Mucosa of descending colon (tissue), 3 donors: ENCODE measurements around the gene MYOM3. TPM values are rescaled to one million over a fixed set of nuclear protein-coding genes. Genes with fewer than 3 reads are reported as not detected.

ENCODE experiments used
- ATAC-seq: fragments of 200-7000 bp; cut with Tn5 transposase; one replicate; pipeline ENCODE4 v1.9.1; 2020; ENCODE audit warnings: mild to moderate bottlenecking, moderate library complexity
- DNase-seq, 3 donors: peaks; one replicate each; pipeline ENCODE4 v3.0.0-alpha.2; 2020
- H3K36me3 ChIP-seq: fragments of 200-600 bp; one replicate; pipeline ENCODE4 v1.8.0; 2021; ENCODE audit warnings: low read depth, mild to moderate bottlenecking
- H3K4me1 ChIP-seq: fragments of 200-600 bp; one replicate; pipeline ENCODE4 v1.8.0; 2021; ENCODE audit warnings: low read depth, mild to moderate bottlenecking
- H3K4me3 ChIP-seq: fragments of 200-600 bp; one replicate; pipeline ENCODE4 v1.8.0; 2021; ENCODE audit warnings: mild to moderate bottlenecking
- H3K9me3 ChIP-seq: fragments of 200-600 bp; one replicate; pipeline ENCODE4 v1.8.0; 2021; ENCODE audit warnings: mild to moderate bottlenecking
- intact Hi-C, 2 donors: fragments of 100-400 bp; cut with DNase I in 1 of 2; cut with micrococcal nuclease in 1 of 2; formaldehyde crosslinking; loops; one replicate each; pipeline versions ENCODE4 v1.11.0 to v1.11.1; 2022; cut with DNase I, micrococcal nuclease
- total RNA-seq, 3 donors: library from RNA; stranded (reverse); fragmentation: NEBNext Ultra II Directional in 2 of 3; extraction: Animal tissue kit (Norgen Biotek cat#: 25700) in 2 of 3; gene quantifications; one replicate each; pipeline versions ENCODE4 v1.2.1 to v1.2.4, GENCODE V29; 2021 to 2023
- TF ChIP-seq, protein P1 (sequence below): fragments of 200-600 bp; IDR thresholded peaks from one replicate; pipeline ENCODE4 v1.8.0; 2022; ENCODE audit warnings: antibody characterized with exemption, mild to moderate bottlenecking
- donor health status: DM: no; HTN: no; CAD: no; lungs with moderate emphysema.
- donor health status: DM: no; HTN: no; CAD: no.
- donor health status: DM: no; HTN: yes; CAD: no.

Gene MYOM3
- total RNA-seq, 3 donors from 2014 or later: 2.6 to 3.4 (median 2.7) TPM

GRCh38 chr1:24101796-24102586, 9.9 kb downstream of the MYOM3 start:
- H3K4me1 ChIP-seq: no peaks in the 10 kb centered on the region
- no peaks in the 10 kb centered on the region for H3K9me3 ChIP-seq
- intact Hi-C loops: no loop called here
- TF ChIP-seq, protein P1, sequence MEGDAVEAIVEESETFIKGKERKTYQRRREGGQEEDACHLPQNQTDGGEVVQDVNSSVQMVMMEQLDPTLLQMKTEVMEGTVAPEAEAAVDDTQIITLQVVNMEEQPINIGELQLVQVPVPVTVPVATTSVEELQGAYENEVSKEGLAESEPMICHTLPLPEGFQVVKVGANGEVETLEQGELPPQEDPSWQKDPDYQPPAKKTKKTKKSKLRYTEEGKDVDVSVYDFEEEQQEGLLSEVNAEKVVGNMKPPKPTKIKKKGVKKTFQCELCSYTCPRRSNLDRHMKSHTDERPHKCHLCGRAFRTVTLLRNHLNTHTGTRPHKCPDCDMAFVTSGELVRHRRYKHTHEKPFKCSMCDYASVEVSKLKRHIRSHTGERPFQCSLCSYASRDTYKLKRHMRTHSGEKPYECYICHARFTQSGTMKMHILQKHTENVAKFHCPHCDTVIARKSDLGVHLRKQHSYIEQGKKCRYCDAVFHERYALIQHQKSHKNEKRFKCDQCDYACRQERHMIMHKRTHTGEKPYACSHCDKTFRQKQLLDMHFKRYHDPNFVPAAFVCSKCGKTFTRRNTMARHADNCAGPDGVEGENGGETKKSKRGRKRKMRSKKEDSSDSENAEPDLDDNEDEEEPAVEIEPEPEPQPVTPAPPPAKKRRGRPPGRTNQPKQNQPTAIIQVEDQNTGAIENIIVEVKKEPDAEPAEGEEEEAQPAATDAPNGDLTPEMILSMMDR: no peak
- H3K36me3 ChIP-seq: no peaks in the 10 kb centered on the region
- DNase-seq (no peak), ATAC-seq (peak; percentile 75)
- H3K4me3 ChIP-seq: no peak overlapping the region

DNA sequence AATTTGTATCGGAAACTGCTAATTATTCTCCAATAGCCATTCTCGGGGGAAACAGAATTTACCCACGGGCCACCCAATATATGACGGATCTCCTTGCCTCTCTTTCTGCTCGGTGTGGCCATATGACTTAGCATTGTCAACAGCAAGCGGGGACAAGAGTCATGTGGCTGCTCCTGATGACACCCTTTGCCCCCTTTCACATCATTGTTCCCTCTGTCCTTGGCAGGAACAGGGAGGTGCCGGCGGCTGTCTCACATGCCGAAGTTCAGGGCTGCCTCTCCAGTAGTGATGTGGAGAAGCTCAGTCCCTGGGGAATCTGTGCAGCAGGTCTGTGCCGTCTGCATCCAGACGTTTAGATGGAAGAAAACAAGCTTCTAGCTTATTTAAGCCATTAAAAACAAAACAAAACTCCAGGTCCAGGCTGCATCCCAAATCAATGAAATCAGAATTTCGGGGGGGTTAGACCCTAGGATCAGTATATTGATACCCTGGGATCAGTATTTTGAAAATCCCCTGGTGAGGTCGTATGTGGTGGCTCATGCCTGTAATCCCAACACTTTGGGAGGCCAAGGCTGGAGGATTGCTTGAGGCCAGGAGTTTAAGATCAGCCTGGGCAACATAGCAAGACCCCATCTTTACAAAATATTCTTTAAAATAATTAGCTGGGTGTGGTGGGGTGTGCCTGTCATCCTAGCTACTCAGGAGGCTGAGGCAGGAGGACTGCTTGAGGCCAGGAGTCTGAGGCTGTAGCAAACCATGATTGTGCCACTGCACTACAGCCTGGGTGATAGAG, 10.8 kb downstream of the MYOM3 start:
- intact Hi-C loops: no loop called here
- no peaks in the 10 kb centered on the region for H3K4me1 ChIP-seq
- DNase-seq: no peak
- no peaks in the 10 kb centered on the region for H3K9me3 ChIP-seq
- TF ChIP-seq, protein P1: no peak
- peak; percentile 39 for ATAC-seq
- H3K4me3 ChIP-seq: no peak overlapping the region
- no peaks in the 10 kb centered on the region for H3K36me3 ChIP-seq

- ATAC-seq: no peak
- TF ChIP-seq, protein P1: no peak
Observed at GRCh38 chr1:24098943-24099638, 12.8 kb downstream of the MYOM3 start.

DNA sequence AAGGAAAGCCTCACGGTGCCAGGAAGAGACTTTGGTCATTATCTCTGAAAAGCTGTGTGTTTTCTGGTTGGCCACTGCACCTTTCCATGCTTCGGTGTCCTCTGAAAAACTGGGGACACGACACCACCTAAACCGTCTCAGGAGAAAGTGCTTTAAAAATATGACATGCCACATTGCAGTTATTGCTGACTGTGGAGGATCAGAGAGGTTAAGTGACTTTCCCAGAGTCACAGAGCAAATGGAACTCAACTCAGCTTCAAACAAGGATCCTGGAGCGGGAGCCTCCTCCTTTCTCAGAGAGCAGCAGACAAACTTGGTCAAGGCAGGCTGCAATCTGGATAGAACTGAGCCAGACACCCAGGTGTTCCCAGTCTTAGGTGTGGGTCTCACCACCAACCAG, 13.8 kb downstream of the MYOM3 start:
- intact Hi-C loops: no loop called here
- no peak overlapping the region for H3K4me3 ChIP-seq
- DNase-seq: no peak
- no peaks in the 10 kb centered on the region for H3K36me3 ChIP-seq
- ATAC-seq: no peak
- no peaks in the 10 kb centered on the region for H3K4me1 ChIP-seq
- no peaks in the 10 kb centered on the region for H3K9me3 ChIP-seq
- TF ChIP-seq, protein P1: no peak

More at GRCh38 chr1:24098943-24099638, 12.8 kb downstream of the MYOM3 start:
- peak in 1 of 3 donors; percentile 6 for DNase-seq
- H3K4me1 ChIP-seq: no peaks in the 10 kb centered on the region
- intact Hi-C loops: no loop called here
- no peaks in the 10 kb centered on the region for H3K36me3 ChIP-seq
- no peak overlapping the region for H3K4me3 ChIP-seq
- no peaks in the 10 kb centered on the region for H3K9me3 ChIP-seq

DNA sequence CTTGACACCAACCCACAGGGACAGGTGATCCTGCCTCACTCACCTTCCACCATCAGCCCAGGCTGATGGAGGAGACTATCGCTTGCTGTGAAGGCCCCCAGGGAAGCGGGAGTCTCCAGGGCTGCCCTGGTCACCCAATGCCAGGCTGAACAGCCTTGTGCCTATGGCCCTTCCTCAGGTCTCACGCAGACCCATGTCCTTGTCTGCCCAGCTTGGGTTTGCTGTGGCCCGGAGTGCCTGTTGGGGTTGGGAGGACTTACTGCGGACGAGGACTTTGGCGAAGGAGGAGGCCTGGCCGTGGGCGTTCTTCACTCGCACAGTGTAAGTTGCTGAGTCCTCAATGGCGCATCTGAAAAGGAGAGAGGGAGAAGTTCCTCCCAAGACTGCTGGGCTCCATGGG, 14.3 kb downstream of the MYOM3 start:
- ATAC-seq (no peak), DNase-seq (no peak)
- TF ChIP-seq, protein P1: no peak
- Histone ChIP-seq H3K36me3 (no peaks in the 10 kb centered on the region), H3K4me1 (no peaks in the 10 kb centered on the region), H3K4me3 (no peak overlapping the region), H3K9me3 (no peaks in the 10 kb centered on the region)
- intact Hi-C loops: no loop called here
